Panc1 (cell line): ENCODE results near the gene CFAP251.

Source experiments
- TCF7L2 ChIP-seq: IDR thresholded peaks from 2 replicates; pipeline ENCODE4 v1.6.1; 2011; ENCODE audit warnings: mild to moderate bottlenecking, low read depth, low read length, inconsistent platforms
- TF ChIP-seq, protein P1 (sequence below): fragments of 450-650 bp; IDR thresholded peaks from 2 replicates; pipeline ENCODE4 v1.5.1; 2017; ENCODE audit warnings: mild to moderate bottlenecking

DNA sequence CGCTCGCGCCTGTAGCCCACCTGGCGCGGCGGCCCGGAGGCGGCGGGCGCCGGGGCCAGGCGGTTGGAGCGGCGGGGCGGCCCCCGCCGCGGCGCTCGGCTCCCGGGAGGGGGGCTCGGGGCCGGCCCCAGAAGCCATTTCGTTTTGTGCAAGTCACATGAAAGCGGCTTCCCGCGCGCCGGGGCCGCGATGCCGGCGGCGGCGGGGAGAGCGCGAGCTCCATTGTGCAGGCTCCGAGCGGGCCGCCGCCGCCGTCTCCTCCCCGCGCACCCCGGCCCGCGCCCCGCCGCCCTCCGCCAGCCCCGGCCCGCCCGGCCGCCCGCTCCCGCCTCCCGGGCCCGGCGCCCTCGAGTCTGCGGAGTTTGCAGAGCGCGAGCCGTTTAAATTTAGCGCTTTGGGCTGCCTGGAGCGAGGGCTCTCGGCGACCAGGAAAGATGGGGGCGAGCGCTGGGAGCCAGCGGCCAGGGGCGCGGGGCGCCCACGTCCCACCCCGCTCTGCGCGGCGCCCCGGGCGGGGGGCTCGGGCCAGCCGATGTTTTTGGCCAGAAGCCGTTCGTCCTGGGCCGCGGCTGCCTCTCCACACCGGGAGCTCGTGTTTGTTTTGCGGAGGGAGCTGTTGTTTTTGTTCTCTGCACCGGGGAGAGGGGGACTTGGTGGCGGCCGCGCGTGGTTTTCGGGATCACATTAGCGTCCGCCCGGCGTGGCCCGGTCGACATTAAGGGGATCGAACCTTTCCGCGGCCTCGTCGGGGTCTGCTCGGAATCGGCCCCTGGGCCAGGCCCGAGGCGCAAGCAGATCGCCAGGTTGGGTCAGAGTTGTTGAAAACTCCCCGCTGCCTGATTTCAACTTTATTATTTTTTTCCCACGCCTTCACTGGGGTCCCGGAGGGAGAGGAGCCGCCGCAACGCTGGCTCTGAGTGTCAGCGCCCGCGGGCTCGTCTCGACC lies 104.3 kb downstream of the CFAP251 start:
- TF ChIP-seq TCF7L2 = no peak
- TF ChIP-seq, protein P1, sequence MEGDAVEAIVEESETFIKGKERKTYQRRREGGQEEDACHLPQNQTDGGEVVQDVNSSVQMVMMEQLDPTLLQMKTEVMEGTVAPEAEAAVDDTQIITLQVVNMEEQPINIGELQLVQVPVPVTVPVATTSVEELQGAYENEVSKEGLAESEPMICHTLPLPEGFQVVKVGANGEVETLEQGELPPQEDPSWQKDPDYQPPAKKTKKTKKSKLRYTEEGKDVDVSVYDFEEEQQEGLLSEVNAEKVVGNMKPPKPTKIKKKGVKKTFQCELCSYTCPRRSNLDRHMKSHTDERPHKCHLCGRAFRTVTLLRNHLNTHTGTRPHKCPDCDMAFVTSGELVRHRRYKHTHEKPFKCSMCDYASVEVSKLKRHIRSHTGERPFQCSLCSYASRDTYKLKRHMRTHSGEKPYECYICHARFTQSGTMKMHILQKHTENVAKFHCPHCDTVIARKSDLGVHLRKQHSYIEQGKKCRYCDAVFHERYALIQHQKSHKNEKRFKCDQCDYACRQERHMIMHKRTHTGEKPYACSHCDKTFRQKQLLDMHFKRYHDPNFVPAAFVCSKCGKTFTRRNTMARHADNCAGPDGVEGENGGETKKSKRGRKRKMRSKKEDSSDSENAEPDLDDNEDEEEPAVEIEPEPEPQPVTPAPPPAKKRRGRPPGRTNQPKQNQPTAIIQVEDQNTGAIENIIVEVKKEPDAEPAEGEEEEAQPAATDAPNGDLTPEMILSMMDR = no peak
